Tibial artery (tissue), 4 donors: ENCODE results near the gene FRRS1.

Source experiments
- DNase-seq, 2 donors: peaks; one replicate each; pipeline ENCODE4 v3.0.0-alpha.2; 2019
- H3K27ac ChIP-seq, 2 donors: fragments of 200-600 bp; sonication (generic) in 1 of 2; 1 replicate in 1 of 2; 2 replicates in 1 of 2; pipeline ENCODE4 v1.5.1; 2018 to 2019; ENCODE audit warnings: mild to moderate bottlenecking in 1 of 2
- H3K27me3 ChIP-seq, 2 donors: fragments of 200-600 bp; sonication (generic) in 1 of 2; one replicate each; pipeline versions ENCODE4 v1.5.1 to v1.6.0; 2016 to 2019
- H3K36me3 ChIP-seq, 3 donors: fragments of 200-600 bp; sonication (generic) in 2 of 3; one replicate each; pipeline ENCODE4 v1.5.1; 2016 to 2019; ENCODE audit warnings: mild to moderate bottlenecking in 2 of 3
- H3K4me1 ChIP-seq, 4 donors: fragments of 200-600 bp; sonication (generic) in 2 of 4; 1 replicate in 3 of 4; 2 replicates in 1 of 4; pipeline ENCODE4 v1.5.1; 2016 to 2019
- H3K4me3 ChIP-seq, 2 donors: fragments of 200-600 bp; sonication (generic) in 1 of 2; 1 replicate in 1 of 2; 2 replicates in 1 of 2; pipeline ENCODE4 v1.5.1; 2018 to 2019; ENCODE audit warnings: mild to moderate bottlenecking in 2 of 2
- H3K9me3 ChIP-seq, 3 donors: fragments of 200-600 bp; sonication (generic) in 1 of 3; one replicate each; pipeline ENCODE4 v1.5.1; 2016 to 2019
- CTCF ChIP-seq, 2 experiments: fragments of 200-600 bp in 1 of 2; fragments of 450-650 bp in 1 of 2; IDR thresholded peaks; one replicate each; pipeline ENCODE4 v1.5.1; 2017 to 2019; ENCODE audit warnings: antibody characterized with exemption in 2 of 2, mild to moderate bottlenecking in 1 of 2, moderate library complexity in 1 of 2
- intact Hi-C: fragments of 100-400 bp; cut with DNase I; formaldehyde crosslinking; loops from one replicate; pipeline ENCODE4 v1.15.0; 2023; ENCODE audit warnings: low total_unique reads

The FRRS1 gene

GRCh38 chr1:99740141-99740540 lies 26.3 kb downstream of the FRRS1 start:
- peaks cover 0 to 16% (median 16%) of the 10 kb centered on the region in 3 donors for H3K36me3 ChIP-seq

GRCh38 chr1:99738858-99739465 lies 27.5 kb downstream of the FRRS1 start:
- Histone ChIP-seq H3K36me3 (peaks cover 0 to 16% (median 14%) of the 10 kb centered on the region in 3 donors), H3K27me3 (no peaks in the 10 kb centered on the region), H3K4me1 (no peaks in the 10 kb centered on the region), H3K4me3 (no peak overlapping the region), H3K27ac (no peak overlapping the region), H3K9me3 (no peaks in the 10 kb centered on the region)
- intact Hi-C loops = no loop called here
- DNase-seq = no peak
- TF ChIP-seq CTCF (IDR thresholded peaks at IDR 0.05) = no peak

More at GRCh38 chr1:99740141-99740540, 26.3 kb downstream of the FRRS1 start:
- Histone ChIP-seq H3K9me3 (no peaks in the 10 kb centered on the region), H3K27ac (no peak overlapping the region), H3K4me1 (no peaks in the 10 kb centered on the region), H3K27me3 (no peaks in the 10 kb centered on the region), H3K4me3 (no peak overlapping the region)
- no peak for DNase-seq
- intact Hi-C loops = no loop called here
- no peak for TF ChIP-seq CTCF (IDR thresholded peaks at IDR 0.05)

- TF ChIP-seq CTCF (IDR thresholded peaks at IDR 0.05) = no peak
- no peak overlapping the region for H3K27ac ChIP-seq
Measured at GRCh38 chr1:99737016-99737415, 29.4 kb downstream of the FRRS1 start.

GRCh38 chr1:99735852-99736251 lies 30.6 kb downstream of the FRRS1 start:
- peaks cover 0 to 6% (median 6%) of the 10 kb centered on the region in 3 donors for H3K36me3 ChIP-seq
- no peak overlapping the region for H3K4me3 ChIP-seq
- no peaks in the 10 kb centered on the region for H3K27me3 ChIP-seq
- TF ChIP-seq CTCF (IDR thresholded peaks at IDR 0.05) = no peak
- H3K27ac ChIP-seq = no peak overlapping the region
- no peak for DNase-seq
- intact Hi-C loops = no loop called here
- H3K9me3 ChIP-seq = no peaks in the 10 kb centered on the region
- H3K4me1 ChIP-seq = no peaks in the 10 kb centered on the region

More at GRCh38 chr1:99737016-99737415, 29.4 kb downstream of the FRRS1 start:
- Histone ChIP-seq H3K9me3 (no peaks in the 10 kb centered on the region), H3K27me3 (no peaks in the 10 kb centered on the region), H3K36me3 (peaks cover 0 to 16% (median 9%) of the 10 kb centered on the region in 3 donors), H3K4me3 (no peak overlapping the region), H3K4me1 (no peaks in the 10 kb centered on the region)
- intact Hi-C loops = no loop called here
- DNase-seq = no peak

- DNase-seq = no peak
- intact Hi-C loops = no loop called here
- Histone ChIP-seq H3K4me3 (no peak overlapping the region), H3K27me3 (no peaks in the 10 kb centered on the region), H3K36me3 (peaks cover 6 to 17% (median 7%) of the 10 kb centered on the region in 3 donors), H3K27ac (no peak overlapping the region), H3K9me3 (no peaks in the 10 kb centered on the region), H3K4me1 (no peaks in the 10 kb centered on the region)
- no peak for TF ChIP-seq CTCF (IDR thresholded peaks at IDR 0.05)
Measured at GRCh38 chr1:99731384-99731783, 35.1 kb downstream of the FRRS1 start.
